GM23338 (cell line): ENCODE results near the gene GLDC. TPM values are rescaled to one million over a fixed set of nuclear protein-coding genes. Genes with fewer than 3 reads are reported as not detected.

Experiments used
- ATAC-seq: fragments of 200-7000 bp; cut with Tn5 transposase; 3 replicates; pipeline ENCODE4 v1.9.1; 2020
- DNase-seq: peaks from one replicate; pipeline ENCODE4 v3.0.0-alpha.2; 2015; ENCODE audit warnings: low spot score
- H2AFZ ChIP-seq: fragments of 200-600 bp; sonication (generic); 2 replicates; pipeline ENCODE4 v1.8.0; 2016; ENCODE audit warnings: antibody characterized with exemption, mild to moderate bottlenecking, moderate library complexity
- H3F3A ChIP-seq: fragments of 200-600 bp; sonication (generic); replicated peaks from 2 replicates; pipeline ENCODE4 v1.8.0; 2017; ENCODE audit warnings: antibody characterized with exemption, mixed run types, low read depth
- H3K27ac ChIP-seq: fragments of 200-600 bp; sonication (generic); 2 replicates; pipeline ENCODE4 v1.6.1; 2016; ENCODE audit warnings: low read depth
- H3K27me3 ChIP-seq: fragments of 200-600 bp; sonication (generic); 2 replicates; pipeline ENCODE4 v1.8.0; 2016; ENCODE audit warnings: mild to moderate bottlenecking, mixed run types, moderate library complexity; ENCODE audit not compliant: insufficient read depth
- H3K36me3 ChIP-seq: fragments of 200-600 bp; sonication (generic); 2 replicates; pipeline ENCODE4 v1.8.0; 2016; ENCODE audit warnings: mild to moderate bottlenecking; ENCODE audit not compliant: insufficient read depth
- H3K4me1 ChIP-seq: fragments of 200-600 bp; sonication (generic); 2 replicates; pipeline ENCODE4 v1.8.0; 2016; ENCODE audit warnings: mild to moderate bottlenecking, moderate library complexity; ENCODE audit not compliant: insufficient read depth
- H3K4me2 ChIP-seq: fragments of 200-600 bp; sonication (generic); 2 replicates; pipeline ENCODE4 v1.7.1; 2017; ENCODE audit warnings: mixed run types
- H3K4me3 ChIP-seq: fragments of 200-600 bp; sonication (generic); 2 replicates; pipeline ENCODE4 v1.6.1; 2016; ENCODE audit warnings: mixed run types
- H3K79me2 ChIP-seq: fragments of 200-600 bp; sonication (generic); replicated peaks from 2 replicates; pipeline ENCODE4 v1.8.0; 2017; ENCODE audit warnings: mild to moderate bottlenecking; ENCODE audit not compliant: insufficient read depth
- H3K9me2 ChIP-seq: fragments of 200-600 bp; sonication (generic); 2 replicates; pipeline ENCODE4 v1.8.0; 2017; ENCODE audit not compliant: insufficient read depth
- H4K20me1 ChIP-seq: fragments of 200-600 bp; sonication (generic); replicated peaks from 2 replicates; pipeline ENCODE4 v1.8.0; 2017; ENCODE audit warnings: mild to moderate bottlenecking; ENCODE audit not compliant: insufficient read depth
- H3K27ac Mint-ChIP-seq: 2 replicates; pipeline ENCODE4 v1.8.0; 2020; ENCODE audit warnings: inconsistent platforms, mild to moderate bottlenecking, moderate library complexity, mixed read lengths
- H3K27me3 Mint-ChIP-seq: 3 replicates; pipeline ENCODE4 v1.8.0; 2022; ENCODE audit warnings: low read depth, mild to moderate bottlenecking, moderate library complexity, mixed read lengths, inconsistent platforms; ENCODE audit not compliant: insufficient read depth, poor library complexity
- H3K36me3 Mint-ChIP-seq: 3 replicates; pipeline ENCODE4 v1.8.0; 2021; ENCODE audit warnings: low read depth, mild to moderate bottlenecking, inconsistent platforms, moderate library complexity, mixed read lengths
- H3K4me1 Mint-ChIP-seq: 3 replicates; pipeline ENCODE4 v1.8.0; 2020; ENCODE audit warnings: mild to moderate bottlenecking, inconsistent platforms, mixed read lengths
- H3K4me3 Mint-ChIP-seq: 3 replicates; pipeline ENCODE4 v1.8.0; 2021; ENCODE audit warnings: moderate library complexity, mild to moderate bottlenecking, inconsistent platforms, mixed read lengths
- H3K9me3 Mint-ChIP-seq: 3 replicates; pipeline ENCODE4 v1.8.0; 2020; ENCODE audit warnings: moderate library complexity, mild to moderate bottlenecking, inconsistent platforms, mixed read lengths
- ETS1 ChIP-seq: IDR thresholded peaks from 2 replicates; pipeline ENCODE4 v1.6.1; 2016; ENCODE audit warnings: antibody characterized with exemption
- EZH2phosphoT487 ChIP-seq: fragments of 200-600 bp; sonication (generic); IDR thresholded peaks from one replicate; pipeline ENCODE4 v1.8.1; 2018; ENCODE audit warnings: antibody characterized with exemption; ENCODE audit not compliant: unreplicated experiment
- JUNB ChIP-seq: IDR thresholded peaks from one replicate; pipeline ENCODE4 v1.6.1; 2016; ENCODE audit warnings: antibody characterized with exemption; ENCODE audit not compliant: unreplicated experiment
- ZNF114 ChIP-seq: fragments of 250-450 bp; sonication (Bioruptor Pico); IDR thresholded peaks from 2 replicates; pipeline ENCODE4 v1.5.0; 2020; ENCODE audit warnings: mild to moderate bottlenecking, moderate library complexity
- ZNF331 ChIP-seq: fragments of 250-450 bp; sonication (Bioruptor Pico); IDR thresholded peaks from 2 replicates; pipeline ENCODE4 v1.5.0; 2020; ENCODE audit warnings: low read depth, mild to moderate bottlenecking, moderate library complexity
- ZNF462 ChIP-seq: fragments of 250-450 bp; sonication (Bioruptor Pico); IDR thresholded peaks from 2 replicates; pipeline ENCODE4 v1.5.0; 2020; ENCODE audit warnings: mild to moderate bottlenecking, moderate library complexity
- polyA plus RNA-seq: library from polyadenylated mRNA; unstranded; fragments of >200 nt; fragmentation: Nextera tagmentation; extraction: Ambion mirVana; gene quantifications from 2 replicates; pipeline ENCODE4 v1.2.1, GENCODE V29; 2016
- total RNA-seq: library from RNA; depleted of rRNA; stranded (reverse); fragments of >200 nt; shearing (Covaris generic); gene quantifications from 2 replicates; pipeline ENCODE4 v1.2.3, GENCODE V29; 2014

Gene GLDC
- total and polyA plus RNA-seq, 2 experiments from 2014 or later = 63.5 to 139 TPM

GRCh38 chr9:6664204-6664680, 18.7 kb upstream of the GLDC start:
- H3K36me3 Mint-ChIP-seq = no peaks in the 10 kb centered on the region
- Histone ChIP-seq H3K4me2 (no peak overlapping the region), H3K79me2 (peaks cover 9% of the 10 kb centered on the region), H3K27me3 (no peaks in the 10 kb centered on the region), H3K9me2 (no peaks in the 10 kb centered on the region), H2AFZ (no peak overlapping the region), H3K36me3 (no peaks in the 10 kb centered on the region), H3K27ac (no peak overlapping the region), H3K4me1 (no peaks in the 10 kb centered on the region), H3F3A (peaks cover 7% of the 10 kb centered on the region; the same call in 1 of the 2 replicates), H4K20me1 (peaks cover 3% of the 10 kb centered on the region), H3K4me3 (no peak overlapping the region)
- H3K4me3 Mint-ChIP-seq = no peak overlapping the region
- no peak for DNase-seq
- peaks cover 1% of the 10 kb centered on the region for H3K27me3 Mint-ChIP-seq
- ATAC-seq = no peak
- no peak overlapping the region for H3K27ac Mint-ChIP-seq
- peaks cover 7% of the 10 kb centered on the region; the same call in 2 of the 3 replicates for H3K4me1 Mint-ChIP-seq
- TF ChIP-seq ETS1 = no peak
- no peak for TF ChIP-seq ZNF462
- TF ChIP-seq JUNB = no peak
- no peak for TF ChIP-seq EZH2phosphoT487
- TF ChIP-seq ZNF331 (CRISPR knock-in tag) = no peak
- no peak for TF ChIP-seq ZNF114 (CRISPR knock-in tag)
- no peaks in the 10 kb centered on the region for H3K9me3 Mint-ChIP-seq
